Measurements from ENCODE around the gene EID2.

- TF ChIP-seq CTCF (IDR thresholded peaks at IDR 0.05 in 2 of 3, conservative IDR thresholded peaks at IDR 0.05 in 1 of 3; ENCODE audit: control insufficient read depth in 2 of 3, extremely low read depth in 1 of 3, insufficient read depth in 1 of 3, low read depth in 3 of 3, low read length in 3 of 3) (peak in 2 of 3 experiments; percentile 35 to 51; a peak in 4 of 6 replicates), CBX5 (IDR thresholded peaks at IDR 0.05; ENCODE audit: low read depth) (no peak), NFYA (IDR thresholded peaks at IDR 0.05; ENCODE audit: borderline replicate concordance, low read depth, low read length) (no peak), IKZF2 (IDR thresholded peaks at IDR 0.05) (0 out of 4 replicates have a peak, but pooled peaks of 1 of the 2 experiments have one; percentile 21), HDAC6 (IDR thresholded peaks at IDR 0.05; ENCODE audit: unreplicated experiment) (no peak), NFXL1 (IDR thresholded peaks at IDR 0.05; ENCODE audit: borderline replicate concordance) (no peak), EZH2 (IDR thresholded peaks at IDR 0.05; ENCODE audit: borderline replicate concordance, control insufficient read depth, low read depth, low read length) (no peak), RELA (IDR thresholded peaks at IDR 0.05; ENCODE audit: borderline replicate concordance, partially characterized antibody) (no peak), MTA3 (IDR thresholded peaks at IDR 0.05; ENCODE audit: borderline replicate concordance, low read length) (no peak), SIN3A (IDR thresholded peaks at IDR 0.05; ENCODE audit: low read depth, low read length) (no peak)
These were observed 41.8 kb downstream of the EID2 start for GRCh38 chr19:39497996-39498797.

Data from GM12878 (cell line).